Measurements from ENCODE around the gene FLNB.

FLNB gene

DNA sequence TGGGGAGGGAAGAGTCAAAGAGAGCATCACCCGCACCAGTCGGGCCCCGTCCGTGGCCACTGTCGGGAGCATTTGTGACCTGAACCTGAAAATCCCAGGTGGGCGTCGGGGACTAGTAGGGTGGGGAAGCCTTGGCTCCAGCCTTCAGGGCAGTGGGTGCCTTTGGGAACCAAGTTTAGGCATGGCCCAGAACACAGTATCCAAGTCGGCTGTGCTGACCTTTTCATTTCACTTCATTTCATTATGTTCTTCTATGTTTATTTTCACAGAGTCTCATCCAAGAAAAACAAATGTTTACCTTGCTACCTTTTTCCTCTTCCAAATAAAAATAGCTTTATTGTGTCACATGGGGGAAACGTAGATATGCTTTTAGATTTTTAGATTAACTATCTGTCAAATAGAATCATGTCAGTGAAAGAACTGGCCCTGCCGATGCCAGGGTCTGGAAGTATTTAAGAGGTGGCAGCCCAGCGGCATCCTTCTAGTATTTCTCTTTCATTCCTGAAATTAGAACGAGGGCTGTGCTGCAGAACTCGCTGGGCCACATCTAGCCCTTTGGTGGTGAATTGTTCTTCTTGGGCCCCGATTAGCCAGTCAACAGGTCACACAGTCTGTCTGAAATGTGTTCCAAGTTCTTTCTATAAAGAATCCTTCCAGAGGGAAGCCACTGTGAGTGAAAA lies 142.0 kb downstream of the FLNB start:
- DNase-seq, result no peak

DNA sequence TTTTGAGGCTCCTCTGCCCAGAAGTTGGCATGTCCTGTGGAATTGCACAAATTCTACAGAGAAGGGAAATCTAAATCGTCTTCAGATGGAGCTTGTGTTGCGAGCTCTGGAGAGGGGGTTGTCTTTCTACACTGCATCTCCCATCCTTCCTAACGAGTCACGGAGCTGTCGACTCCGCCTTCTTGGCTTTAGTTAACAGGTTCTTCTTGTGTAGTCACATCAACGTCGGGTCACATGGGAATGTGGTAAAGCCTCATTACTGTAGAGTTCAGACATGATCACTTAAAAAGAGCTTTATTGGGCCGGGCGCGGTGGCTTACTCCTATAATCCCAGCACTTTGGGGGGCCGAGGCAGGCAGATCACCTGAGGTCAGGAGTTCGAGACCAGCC lies 142.6 kb downstream of the FLNB start:
- DNase-seq, result no peak

- DNase-seq, result no peak
These were observed 143.4 kb downstream of the FLNB start for GRCh38 chr3:58151637-58152036.

GRCh38 chr3:58152225-58153015 lies 144.2 kb downstream of the FLNB start:
- DNase-seq, result no peak

DNA sequence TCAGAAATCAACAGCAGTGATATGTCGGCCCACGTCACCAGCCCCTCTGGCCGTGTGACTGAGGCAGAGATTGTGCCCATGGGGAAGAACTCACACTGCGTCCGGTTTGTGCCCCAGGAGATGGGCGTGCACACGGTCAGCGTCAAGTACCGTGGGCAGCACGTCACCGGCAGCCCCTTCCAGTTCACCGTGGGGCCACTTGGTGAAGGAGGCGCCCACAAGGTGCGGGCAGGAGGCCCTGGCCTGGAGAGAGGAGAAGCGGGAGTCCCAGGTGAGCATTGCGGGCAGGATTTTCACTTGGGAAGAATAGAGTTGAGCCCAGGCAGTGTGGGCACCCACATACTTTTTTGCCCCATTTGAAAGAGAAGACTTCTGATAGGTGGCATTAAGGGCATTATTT lies 145.1 kb downstream of the FLNB start:
- no peak for DNase-seq

DNA sequence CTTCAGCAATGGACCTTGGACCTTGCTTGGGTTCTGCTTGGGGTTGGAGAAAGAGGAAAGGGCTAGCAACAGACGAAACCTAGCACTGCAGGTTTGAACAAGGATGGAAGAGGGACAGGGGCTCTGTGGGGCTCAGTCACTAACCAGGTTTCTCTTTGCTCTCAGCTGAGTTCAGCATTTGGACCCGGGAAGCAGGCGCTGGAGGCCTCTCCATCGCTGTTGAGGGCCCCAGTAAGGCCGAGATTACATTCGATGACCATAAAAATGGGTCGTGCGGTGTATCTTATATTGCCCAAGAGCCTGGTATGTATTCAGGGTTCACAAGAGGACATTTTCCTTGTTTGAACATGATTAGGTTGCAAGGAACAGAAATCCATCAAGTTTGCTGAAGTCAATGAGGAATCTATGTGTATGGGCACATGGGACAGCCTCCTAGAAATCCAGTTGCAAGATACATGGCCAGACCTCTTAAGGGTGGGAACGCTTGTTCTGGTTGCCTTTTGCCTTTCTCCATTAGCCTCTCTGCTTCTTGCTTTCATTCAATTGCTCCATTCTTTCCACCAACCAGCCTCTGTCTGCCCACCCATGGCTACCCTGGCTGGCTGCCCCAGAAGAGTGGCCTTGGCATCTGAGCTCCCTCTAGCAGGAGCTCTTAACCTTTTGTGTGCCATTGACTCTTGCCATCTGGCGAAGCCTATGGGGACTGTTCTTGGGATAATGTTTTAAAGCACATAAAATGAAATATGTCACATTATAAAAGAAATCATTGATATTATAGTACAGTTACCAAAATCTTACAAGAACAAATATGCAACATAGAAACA lies 146.6 kb downstream of the FLNB start:
- DNase-seq, result no peak

DNA sequence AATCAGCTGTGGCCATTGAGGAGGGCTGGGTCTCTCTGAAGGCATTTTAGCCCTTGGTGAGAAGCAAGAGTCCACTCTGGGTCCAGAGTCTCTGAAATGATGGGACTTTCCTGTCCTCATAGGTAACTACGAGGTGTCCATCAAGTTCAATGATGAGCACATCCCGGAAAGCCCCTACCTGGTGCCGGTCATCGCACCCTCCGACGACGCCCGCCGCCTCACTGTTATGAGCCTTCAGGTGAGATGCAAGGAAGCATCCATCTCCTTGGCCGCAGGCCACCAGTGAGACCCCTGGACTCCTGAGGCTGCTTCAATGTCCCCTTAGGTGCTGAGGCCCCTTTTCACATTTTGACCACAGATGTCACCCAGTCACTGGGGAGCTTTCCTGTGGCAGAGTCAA lies 147.6 kb downstream of the FLNB start:
- no peak for DNase-seq

DNA sequence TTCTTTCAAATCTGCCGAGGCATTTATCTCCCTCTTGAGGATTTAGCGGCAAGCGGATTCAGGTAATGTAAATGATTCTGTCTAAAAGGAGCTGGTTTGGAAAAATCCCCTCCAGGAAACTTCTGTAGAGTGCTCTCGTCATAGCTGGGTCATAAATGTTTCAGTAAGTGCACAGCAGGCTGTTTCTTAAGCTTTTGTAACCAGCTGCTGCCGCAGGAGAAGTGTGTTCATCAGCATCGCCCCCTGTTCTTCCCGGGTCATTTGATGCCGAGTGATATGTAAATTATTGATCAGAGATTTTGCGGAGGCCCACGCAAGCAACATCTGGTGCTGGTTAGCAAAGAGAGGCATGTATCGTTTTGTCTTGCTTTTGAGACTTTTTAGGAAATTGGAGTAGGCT lies 149.5 kb downstream of the FLNB start:
- DNase-seq, result no peak

DNA sequence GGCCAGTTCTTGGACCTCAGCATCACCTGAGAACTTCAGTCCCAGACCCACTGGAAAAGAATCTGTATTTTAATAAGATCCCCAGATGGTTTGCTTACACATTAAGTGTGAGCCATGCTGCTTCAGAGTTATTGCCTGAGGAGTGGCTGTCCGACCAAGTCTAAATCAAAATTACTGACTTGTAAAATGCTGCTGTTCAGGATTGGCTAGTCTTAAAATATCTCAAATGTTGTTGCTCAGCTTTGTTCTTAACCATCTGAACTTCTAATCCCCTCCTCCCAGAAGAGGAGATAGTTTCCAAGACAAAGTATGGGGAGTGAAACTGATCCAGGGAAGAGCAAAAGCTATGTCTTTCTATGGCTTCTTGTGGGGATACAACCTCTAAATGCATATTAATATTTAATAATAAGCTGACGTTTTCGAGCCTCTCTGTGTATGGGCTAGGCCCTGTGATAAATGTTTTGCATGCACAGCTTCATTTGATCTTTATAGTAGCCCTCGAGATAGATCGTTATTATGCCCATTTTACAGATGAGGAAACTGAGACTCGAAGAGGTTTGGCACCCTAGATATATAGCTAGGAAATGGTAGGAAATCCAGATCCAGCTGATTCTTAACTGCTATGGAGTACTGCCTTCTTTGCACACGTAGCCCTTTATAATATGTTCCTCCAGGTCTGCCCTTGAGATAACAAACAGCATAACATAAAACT lies 150.4 kb downstream of the FLNB start:
- DNase-seq, result no peak

DNA sequence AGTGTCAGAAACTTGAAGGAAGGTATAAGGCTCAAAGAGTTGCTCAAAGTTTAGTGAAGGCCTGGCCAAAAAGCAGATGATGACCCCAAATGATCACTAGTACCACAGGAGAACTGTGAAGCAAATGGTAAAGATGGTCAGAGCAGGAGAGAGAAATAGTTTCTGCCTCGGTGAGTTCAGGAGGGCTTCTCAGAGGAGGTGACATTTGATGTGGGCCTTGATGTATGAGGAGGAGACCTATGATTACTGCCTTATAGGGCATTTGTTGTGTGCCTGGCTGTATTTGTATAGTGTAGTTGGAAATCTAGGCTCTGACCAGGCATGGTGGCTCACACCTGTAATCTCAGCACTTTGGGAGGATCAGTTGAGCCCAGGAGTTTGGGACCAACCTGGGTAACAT lies 152.2 kb downstream of the FLNB start:
- no peak for DNase-seq

DNA sequence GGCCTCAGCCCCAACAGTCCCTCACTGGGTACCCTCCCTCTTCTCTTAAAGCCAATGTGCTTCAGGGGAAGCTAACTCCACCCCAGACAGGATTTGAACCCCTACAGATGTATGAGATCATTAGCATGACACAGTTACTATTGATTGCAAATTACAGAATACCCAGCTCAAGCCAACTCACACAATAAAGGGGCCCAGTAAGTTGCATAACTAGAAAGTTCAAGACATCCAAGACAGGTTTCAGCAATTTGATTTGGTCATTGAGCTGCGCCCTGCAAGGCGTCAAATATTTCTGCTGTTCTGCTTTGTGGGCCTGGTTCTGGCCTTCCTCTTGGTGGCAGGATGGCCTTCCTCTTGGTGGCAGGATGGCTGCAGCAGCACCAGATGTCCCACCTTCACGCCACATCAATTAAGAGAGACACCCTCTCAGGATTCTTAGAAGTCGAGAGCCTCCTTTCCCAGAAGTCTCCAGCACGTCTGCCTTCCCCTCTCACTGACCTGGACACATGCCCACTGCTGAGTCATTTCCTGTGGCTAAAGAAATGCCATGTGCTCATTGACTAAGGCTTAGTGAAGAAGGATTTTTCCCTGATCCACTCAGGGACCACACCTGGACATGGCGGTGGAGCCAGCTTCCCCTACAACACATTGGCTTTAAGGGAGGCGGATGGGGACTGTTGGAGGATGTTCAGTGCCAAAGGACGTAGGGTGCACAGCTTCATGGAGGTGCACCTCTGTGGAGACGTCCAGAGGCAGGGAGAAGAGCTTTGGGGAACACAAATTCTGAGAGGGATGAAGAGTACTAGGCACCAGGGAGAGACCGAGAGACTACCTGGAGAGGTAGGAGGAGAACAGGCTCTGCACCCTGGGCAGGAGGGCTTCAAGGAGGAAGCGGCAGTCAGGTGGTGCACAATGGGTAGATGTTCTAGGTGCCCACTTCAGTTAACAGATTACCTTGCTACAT lies 153.5 kb downstream of the FLNB start:
- DNase-seq, result no peak

GRCh38 chr3:58163234-58163633 lies 155.0 kb downstream of the FLNB start:
- no peak for DNase-seq

DNA sequence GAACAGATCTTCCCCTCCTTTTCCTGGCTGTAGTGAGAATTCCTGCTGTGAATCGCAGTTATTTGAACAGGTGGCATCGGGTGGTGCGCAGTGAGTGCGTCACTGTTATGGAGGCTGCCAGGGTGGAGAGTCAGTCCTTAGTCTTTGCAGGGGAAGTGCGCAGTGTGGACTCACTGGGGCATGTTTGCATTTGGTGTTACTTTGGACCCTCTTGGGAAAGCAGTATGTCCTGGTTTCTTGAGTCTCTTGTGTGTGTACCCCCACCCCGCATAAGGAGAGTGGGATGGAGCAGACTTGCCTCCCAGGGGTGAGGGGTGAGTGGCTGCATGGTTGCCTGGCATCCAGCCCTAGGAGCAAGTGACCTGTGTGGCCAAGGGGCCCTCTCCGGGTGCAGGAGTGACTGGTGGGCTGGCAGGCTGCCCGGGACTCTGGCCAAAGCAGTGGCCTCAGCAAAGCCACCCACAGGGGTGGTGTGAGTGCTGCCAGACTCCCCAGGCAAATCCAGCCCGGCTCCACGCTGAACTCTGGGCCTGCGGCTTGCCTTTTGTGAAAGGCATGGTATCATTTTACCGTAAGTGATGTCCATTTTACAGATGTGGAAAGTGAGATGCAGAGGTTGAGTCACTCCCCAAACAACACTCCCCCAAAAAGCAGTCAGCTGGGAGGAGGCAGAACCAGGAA lies 156.1 kb downstream of the FLNB start:
- DNase-seq, result no peak

- DNase-seq, result no peak
These were observed 156.9 kb downstream of the FLNB start for GRCh38 chr3:58164906-58165821.

DNA sequence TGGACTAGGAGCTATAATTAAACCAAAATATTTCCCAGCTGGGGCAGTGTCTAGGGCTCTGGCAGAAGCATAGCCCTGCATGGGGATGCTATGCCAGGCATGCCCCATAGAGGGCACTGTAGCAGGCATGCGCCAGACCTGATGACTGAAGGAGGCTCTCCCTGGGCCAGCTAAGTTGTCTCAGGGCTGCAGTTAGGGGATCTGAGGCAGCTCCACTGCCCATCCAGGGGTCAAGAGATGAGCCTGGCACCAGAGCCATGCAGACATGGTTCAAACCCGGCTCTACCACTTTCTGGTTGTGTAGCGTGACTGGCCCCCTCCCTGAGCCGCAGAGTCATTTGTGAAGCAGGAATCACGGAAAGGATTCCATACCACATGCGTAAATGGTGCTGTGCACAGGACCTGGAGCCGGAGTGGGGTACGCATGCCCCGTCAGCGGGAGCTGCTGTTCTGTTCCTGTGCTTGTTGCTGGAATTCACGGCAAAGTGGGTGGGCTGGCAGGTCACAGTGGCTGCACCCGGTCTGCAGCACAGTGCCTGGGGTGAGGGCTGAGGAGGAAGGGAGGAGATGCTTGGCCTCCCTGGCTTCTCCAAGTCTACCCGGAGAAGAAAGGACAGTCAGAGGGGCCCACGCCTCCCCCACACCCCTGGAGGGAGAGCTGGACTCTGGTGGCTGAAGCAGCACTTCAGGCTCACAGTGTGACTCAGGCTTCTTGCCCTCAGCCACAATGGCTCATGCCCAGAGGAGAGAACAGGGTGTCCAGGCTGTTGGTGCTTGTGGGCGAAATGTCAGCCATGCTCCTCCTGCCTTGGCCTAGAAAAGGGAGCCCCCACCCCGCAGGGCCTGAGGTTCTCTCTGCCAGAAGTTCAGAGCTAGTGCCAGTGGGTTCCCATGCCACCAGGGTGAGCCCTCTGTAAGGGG lies 159.5 kb downstream of the FLNB start:
- peak; percentile 11 for DNase-seq

DNA sequence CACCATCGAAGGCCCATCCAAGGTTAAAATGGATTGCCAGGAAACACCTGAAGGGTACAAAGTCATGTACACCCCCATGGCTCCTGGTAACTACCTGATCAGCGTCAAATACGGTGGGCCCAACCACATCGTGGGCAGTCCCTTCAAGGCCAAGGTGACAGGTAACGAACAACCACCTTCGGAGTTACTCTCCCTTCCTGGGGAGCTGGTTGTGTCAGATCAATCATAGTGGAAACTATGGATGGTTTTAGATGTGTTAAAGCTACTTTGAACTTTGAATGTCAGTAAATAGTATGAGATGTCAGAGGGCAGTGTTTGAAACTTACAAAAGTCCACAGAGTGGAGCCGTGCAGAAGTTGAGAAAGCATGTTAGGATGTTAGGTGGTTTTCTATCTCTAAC lies 160.3 kb downstream of the FLNB start:
- no peak for DNase-seq

GRCh38 chr3:58169371-58169770 lies 161.1 kb downstream of the FLNB start:
- no peak for DNase-seq

GRCh38 chr3:58170376-58170775 lies 162.2 kb downstream of the FLNB start:
- DNase-seq, result no peak

DNA sequence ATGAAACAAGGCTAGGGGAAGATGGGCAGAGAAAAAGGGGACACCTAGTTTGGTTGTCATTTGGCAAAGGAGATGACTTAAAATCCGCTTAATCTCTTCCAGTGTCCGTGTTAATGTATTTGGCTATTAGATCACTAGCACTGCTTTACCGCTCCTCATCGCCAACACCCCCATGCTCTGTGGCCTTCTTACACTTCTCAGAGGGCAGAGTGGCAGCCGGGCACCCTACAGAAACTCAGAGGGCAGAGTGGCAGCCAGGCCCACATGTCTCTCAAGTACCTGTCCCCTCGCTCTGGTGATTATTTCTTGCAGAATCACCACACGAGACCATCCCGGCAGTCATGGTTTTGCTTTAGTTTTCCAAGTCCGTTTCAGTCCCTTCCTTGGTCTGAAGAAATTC lies 162.9 kb downstream of the FLNB start:
- DNase-seq, result no peak
